Measurements from ENCODE around the gene TRAK2.
"Not testable (repeated sequence)": the region's sequence is repeated elsewhere in the genome, so short reads cannot be mapped to it uniquely, and the experiment has no call there.

TRAK2 gene

DNA sequence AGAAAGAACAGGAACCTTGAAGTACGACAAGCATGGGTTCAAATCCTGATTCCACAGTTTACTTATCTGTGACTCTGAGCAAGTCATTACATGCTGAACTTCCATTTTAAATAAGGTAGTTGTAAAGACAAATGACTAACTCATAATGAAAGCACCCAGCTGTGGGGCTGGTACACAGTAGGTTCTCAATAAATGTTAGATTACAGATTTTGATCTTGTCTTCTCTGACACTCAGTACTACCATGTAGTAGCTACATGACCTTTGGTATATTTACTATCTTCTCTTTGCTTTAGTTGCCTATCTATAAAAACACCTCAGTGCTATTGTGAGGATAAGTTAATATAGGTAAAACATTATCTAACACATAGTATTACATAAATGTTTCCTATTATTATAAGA lies 3.2 kb downstream of the TRAK2 start:
- no peak for DNase-seq

DNA sequence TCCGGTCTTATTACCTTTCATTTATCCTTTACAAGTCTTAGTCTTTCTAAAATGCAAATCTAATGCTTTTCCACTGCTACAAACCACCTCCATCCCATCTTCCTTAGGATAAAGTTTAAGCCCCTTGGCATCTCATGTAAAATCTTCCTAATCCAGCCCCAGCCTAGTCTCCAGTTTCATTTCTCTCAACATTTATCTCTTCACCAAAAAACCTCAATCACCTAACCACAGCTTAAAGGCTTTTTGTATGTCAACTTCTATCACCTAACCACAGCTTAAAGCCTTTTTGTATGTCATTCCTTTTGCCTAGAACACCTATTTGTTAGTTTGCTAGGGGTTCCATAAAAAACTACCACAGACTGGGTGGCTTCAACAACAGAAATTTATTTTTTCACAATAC lies 4.2 kb downstream of the TRAK2 start:
- DNase-seq: no peak

DNA sequence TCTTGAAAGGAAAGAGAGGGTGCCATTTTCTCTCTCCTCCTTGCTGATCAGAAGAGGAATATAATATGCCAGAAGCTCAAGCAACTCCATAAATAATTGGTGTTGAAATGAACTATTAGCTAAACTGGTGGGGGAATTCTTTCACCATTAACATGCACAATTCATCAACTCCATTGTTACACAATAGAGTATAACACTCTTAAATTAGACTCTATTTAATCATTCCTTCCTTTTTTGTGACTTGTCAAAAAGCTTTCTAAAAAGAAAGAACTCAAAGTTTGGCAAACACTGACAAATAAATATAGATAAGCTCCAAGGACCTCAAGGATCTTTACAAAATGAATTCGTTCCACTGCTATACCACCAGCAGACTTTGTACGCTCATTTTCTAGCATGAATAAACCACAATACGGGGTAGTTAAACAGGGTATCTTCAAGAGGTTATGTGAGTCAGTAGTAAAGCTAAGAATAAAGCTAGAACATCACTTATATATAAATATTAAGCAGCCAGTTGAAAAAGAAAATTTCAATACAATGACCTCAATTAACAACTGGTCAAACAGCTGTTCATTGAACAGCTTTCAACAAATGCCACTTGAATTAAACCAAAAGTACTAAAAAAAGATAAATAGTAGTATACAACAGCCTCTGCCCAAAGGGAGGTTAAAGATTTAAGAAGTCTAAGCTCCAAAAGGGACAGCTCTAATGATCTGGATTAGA lies 6.4 kb downstream of the TRAK2 start:
- DNase-seq: no peak

DNA sequence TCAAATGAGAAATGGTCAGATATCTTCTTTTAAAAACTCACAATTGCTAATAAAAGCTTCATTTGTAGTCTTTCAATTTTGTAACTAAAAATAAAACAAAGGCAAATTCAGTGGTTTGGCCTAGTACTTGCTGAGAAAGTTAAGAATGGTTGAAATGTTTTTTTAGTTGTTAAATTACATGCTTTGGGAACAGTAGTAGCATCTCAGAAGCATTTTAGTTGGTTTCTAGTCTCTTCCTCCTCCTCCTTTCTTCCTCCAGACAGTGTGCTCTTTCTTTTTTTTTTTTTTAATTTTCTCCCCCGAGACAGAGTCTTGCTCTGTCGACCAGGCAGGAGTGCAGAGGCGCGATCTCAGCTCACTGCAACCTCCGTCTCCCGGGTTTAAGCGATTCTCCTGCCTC lies 9.8 kb downstream of the TRAK2 start:
- DNase-seq: no peak

DNA sequence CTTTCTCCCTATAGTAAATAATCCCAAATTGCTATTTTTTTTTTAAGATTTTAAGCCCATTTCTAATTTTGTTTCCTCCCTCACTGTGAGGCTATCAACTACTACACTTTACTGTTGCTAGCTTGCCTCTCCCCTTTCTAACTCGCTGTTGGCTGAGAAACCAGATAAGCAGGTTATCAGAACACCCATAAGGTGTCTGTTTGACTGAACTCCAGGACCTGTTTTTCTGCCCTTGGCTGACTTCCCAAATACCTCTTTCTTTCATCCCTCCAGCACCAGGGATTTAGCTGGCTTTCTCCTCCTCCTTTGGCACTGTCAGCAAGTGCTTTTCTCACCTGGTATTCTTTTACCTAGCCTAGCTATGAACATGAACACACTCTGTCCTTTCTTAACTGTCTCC lies 11.1 kb downstream of the TRAK2 start:
- DNase-seq: no peak

DNA sequence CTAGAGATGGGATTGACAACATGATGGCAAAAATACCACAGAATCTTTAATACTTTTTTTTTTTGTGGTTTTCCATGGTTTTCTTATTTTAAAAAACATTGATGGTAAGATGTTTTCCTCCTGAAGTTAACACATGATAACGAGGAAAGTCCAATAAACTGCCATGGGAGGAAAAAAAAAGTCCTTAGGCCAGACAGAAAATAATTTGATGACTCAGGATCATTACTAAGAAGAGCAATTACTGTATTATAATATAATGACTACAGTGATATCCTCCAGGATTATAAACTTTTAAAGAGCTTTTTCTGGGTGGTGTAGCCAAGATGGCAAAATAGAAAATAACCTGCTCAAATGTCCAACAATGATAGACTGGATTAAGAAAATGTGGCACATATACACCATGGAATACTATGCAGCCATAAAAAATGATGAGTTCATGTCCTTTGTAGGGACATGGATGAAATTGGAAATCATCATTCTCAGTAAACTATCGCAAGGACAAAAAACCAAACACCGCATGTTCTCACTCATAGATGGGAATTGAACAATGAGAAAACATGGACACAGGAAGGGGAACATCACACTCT lies 11.8 kb downstream of the TRAK2 start:
- DNase-seq: not testable (repeated sequence)

DNA sequence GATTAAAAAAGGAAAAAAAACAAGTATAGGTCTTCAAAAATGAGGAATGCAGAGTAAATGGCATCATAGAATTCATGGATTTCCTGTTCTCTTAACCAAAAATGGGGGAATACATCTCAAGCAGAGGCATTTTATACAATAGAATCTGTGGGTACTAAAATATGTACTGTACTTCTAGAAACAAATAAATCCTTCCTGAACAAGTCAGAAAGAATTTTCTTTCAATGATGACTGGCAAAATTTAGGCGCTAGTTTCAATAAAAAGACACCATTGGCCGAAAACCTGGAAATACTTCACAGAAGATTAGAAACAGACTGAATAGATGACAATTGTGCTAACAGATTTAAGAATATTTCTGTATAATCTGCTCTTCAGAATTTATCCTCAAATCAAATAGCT lies 15.1 kb downstream of the TRAK2 start:
- DNase-seq: no peak

DNA sequence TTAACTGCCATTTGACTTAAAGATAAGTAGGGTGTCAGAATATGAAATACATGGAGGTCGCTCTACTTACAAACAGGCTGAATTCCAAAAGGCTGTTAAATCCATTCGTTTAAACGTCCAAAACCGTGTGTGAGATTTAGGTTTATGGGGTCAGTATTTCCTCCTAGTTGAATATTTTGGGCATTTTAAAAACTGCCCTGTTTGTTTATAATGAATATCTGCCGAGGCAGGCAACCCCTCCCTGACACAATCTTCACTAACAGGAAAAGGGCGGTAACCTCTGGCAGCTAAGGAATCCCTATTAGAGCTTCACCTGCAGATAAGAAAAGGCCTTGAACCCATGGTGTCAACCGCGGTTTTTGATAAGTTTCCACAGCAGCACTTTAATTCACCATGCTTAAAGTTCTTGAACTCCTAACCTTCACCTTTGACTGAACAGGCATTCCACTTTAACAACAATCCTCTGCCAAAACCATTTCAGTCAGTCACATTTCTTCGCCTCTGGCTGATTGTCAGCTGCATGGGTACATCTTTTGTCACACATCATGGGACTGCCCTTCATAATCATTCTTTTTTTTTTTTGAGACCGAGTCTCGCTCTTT lies 17.8 kb downstream of the TRAK2 start:
- DNase-seq: no peak

DNA sequence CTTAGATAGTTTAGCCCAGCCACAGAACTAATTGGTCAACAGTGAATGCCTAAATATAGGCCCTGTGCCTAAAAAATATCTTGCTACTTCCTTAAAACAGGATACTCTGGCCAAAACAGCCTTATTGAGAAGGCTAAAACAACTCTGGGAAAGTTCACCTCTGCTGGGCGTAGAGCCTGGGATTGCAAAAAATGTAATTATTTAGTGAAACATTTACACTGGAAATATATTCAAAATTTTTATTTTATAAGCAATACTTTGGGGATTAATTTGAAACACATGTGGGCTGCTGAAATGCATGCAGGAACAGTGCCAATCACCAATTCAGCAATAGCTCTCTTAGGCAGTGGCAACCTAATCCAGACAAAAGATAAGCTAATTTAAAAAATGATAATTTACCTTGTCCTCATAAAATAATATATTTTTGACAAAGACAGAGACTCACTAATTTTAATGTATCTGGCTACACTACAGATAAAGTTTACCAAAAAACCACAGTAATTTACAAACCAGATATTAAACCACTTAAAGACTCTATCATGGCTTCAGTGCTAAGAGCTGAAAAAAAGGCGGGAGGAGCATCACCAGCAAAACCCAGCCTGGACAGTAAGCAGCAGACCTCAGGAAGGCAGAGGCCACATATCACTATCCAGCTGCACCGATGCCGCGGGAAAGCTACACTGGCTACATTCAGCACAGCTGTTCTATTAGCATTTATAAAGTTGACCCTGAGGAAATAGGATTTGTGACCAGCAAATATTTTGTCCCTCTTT lies 18.5 kb downstream of the TRAK2 start:
- DNase-seq: no peak

DNA sequence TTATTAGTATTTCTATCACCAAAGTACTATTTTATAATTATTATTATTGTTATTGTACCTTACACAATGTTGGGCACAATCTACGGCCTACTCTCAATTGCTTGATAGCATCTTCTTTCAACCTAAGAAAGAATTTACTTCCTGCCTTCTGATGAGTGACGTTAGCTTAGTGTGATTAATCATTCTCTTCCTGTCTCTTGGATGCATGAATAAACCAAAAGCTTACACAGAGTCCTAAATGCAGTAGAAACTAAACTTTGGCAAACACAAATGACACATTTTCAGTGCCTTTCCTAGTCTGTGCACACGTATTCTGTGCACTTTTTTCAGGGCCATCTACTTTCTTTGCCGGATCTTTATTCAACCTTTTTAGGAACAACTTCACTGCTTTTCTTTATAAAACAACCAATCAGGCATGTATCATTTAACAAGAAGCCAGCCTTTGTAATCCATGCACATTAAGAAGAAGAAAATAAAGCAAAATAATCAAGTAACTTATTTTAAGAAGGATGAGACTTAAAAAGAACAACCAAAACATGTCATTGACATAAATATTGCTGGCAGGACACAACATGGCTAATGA lies 19.1 kb downstream of the TRAK2 start:
- no peak for DNase-seq

DNA sequence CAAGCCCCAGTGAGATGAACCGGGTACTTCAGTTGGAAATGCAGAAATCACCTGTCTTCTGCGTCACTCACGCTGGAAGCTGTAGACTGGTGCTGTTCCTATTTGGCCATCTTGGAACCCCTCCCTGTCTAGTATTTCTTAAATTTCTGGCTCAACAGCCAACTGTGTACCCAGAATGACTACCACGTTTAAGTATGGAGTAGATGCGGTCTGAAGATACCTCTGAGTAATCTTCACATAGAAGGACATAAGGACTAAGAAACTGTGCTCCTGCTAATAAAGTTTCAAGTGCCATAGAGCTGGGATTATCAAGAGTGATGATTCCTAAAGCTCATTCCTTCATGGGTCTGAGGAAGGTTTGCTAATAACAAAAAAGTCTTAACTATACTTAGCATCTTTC lies 20.4 kb downstream of the TRAK2 start:
- DNase-seq: no peak

DNA sequence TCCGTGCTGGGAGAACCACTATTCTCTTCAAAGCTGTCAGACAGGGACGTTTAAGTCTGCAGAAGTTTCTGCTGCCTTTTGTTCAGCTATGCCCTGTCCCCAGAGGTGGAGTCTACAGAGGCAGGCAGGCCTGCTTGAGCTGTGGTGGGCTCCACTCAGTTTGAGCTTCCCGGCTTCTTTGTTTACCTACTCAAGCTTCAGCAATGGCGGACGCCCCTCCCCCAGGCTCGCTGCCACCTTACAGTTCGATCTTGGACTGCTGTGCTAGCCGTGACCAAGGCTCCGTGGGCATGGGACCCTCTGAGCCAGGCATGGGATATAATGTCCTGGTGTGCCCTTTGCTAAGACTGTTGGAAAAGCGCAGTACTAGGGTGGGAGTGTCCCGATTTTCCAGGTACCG lies 20.9 kb downstream of the TRAK2 start:
- DNase-seq: not testable (repeated sequence)

DNA sequence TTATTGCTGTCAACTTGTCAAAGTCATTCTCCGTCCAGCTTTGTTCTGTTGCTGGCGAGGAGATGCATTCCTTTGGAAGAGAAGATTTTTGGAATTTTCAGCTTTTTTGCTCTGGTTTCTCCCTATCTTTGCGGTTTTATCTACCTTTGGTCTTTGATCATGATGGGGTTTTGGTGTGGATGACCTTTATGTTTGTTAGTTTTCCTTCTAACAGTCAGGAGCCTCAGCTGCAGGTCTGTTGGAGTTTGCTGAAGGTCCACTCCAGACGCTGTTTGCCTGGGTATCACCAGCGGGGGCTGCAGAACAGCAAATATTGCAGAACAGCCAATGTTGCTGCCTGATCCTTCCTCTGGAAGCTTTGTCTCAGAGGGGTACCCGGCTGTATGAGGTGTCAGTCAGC lies 21.4 kb downstream of the TRAK2 start:
- not testable (repeated sequence) for DNase-seq

DNA sequence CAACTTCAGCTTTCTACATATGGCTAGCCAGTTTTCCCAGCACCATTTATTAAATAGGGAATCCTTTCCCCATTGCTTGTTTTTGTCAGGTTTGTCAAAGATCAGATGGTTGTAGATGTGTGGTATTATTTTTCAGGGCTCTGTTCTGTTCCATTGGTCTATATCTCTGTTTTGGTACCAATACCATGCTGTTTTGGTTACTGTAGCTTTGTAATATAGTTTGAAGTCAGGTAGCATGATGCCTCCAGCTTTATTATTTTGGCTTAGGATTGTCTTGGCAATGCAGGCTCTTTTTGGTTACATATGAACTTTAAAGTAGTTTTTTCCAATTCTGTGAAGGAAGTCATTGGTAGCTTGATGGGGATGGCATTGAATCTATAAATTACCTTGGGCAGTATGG lies 22.9 kb downstream of the TRAK2 start:
- not testable (repeated sequence) for DNase-seq

DNA sequence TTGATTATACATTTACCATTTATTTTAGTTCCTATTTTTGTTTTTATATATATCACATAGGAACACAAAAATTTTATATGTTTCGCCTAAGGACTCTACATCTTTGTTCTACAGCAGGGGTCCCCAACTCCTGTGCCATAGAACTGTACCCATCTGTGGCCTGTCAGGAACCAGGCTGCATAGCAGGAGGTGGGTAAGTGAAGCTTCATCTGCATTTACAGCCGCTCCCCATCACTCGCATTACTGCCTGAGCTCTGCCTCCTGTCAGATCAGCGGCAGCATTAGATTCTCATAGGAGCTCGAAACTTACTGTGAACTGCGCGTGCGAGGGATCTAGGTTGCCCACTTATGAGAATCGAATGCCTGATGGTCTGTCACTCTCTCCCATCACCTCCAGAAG lies 25.3 kb downstream of the TRAK2 start:
- no peak for DNase-seq

DNA sequence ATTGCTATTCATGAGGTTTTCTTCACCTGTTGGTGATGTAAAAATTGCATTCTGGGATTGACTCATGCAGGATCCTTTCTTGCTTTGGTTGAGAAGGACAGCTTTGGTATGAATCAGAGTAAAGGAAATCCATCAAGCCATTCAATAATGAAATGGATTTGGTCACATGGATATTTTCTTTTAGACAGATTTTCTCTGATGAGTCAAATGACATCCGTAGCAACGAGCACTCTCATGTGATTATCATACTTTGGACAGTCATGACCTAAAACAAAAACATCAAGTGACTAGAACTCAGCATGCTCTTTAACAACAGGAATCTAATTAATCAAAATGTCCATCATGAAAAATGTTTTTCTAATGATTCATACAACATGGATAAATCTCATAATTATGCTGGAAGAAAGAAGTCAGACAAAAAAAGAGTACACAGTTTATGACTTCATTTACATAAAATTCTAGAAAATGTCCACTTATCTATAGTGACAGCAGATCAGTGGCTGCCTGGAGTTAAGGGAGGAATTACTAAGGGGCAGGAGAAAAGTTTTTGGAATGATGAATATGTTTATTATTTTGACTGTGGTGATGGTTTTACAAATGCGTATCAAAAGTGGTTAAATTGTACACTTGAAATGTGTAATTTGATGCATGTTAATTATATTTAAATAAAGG lies 30.7 kb downstream of the TRAK2 start:
- no peak for DNase-seq

DNA sequence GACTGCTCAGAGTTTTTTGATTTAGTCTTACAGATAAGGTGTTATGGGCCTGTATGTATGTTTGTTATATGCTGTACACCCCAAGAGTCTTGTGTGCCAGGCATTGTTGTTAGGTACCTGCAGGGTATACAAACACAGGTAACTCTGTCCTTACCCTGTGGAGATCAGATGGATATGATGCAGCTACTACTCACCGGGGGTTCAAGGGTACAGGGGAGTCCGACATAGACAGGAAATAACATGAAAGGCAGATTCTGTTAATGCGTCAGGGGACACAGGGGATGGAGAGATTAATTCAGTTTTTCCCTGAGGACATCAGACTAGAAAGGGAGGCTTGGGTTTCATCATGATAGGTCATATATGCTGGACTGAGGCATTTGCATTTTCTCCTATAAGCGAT lies 31.3 kb downstream of the TRAK2 start:
- DNase-seq: no peak

DNA sequence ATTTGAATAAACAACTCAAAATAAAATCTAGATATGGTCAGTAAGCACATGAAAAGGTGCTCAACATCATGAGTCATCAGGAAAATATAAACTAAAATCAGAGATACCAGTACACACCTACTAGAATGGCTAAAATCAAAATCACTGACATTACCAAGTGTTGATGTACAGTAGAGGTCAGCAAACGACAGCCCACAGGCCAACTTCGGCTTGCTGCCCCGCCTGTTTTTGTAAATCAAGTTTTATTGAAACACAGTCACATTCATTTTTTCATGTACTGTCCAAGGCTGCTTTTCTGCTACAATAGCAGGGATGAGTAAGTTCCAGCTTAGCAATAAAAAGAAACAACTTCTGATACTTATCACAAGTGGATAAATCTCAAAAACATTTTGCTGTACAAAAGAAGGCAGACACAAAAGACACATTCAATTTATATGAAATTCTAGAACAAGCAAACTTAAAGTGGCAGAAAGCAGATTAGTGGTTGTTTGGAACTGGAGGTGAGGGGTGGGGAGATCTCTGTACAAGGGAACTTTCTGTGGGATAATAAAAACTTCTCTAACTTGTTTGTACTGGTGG lies 32.1 kb downstream of the TRAK2 start:
- no peak for DNase-seq

DNA sequence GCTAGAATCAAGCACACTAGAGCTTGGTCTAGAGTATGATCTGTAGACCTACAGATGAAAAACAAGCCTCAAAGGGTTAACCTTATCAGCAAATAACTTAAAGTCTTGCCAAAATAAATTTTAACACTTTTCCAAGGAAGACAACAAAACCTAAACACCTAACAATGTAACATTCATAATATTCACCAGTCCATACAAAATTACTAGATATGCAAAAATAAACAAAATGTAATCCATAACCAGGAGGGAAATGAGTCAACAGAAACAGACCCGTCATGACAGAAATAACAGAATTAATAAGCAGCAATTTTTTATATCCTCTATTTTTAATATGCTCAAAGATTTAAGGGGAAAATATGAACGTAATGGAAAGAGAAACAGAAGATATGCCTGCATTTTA lies 36.1 kb downstream of the TRAK2 start:
- DNase-seq: no peak

DNA sequence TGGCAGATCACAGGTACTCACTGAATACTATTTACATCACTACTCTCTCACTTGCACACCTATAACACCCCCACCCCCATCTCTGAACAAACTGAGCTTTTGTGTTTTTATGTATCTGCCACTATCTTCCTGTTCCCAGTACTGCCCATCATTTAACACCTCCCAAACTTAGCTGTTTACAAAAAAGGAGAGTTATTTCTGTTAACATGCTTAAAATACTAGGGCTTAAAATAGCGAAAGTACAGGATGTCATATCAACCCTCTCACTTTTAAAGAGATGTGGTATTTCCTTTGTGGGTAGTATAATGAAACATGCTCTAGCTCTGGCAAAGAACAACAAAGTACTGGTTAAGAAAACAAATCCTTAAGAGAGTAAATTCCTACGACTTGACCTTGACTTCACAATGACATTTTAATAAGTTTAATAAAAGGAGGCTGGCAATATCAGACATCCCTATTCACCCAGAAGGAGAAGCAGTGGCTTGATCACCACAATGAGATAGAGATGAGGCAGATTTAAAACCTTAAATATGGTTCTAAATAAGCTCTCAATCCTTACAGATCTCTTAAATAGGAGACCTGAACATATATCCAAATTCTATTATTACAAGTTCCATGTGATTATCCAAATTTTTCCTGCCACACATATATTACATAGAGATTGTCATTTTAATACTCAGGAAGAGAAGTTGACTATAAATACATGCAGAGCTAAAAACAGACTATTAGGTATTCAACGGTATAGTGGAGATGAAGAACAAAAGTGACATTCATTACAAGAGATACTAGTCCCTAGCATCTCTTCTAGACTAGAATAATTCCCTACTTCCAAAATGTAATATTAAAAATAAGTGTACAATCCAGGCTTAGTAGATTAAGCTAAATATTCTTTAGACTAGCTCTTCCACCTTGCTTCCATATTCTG lies 36.9 kb downstream of the TRAK2 start:
- no peak for DNase-seq

DNA sequence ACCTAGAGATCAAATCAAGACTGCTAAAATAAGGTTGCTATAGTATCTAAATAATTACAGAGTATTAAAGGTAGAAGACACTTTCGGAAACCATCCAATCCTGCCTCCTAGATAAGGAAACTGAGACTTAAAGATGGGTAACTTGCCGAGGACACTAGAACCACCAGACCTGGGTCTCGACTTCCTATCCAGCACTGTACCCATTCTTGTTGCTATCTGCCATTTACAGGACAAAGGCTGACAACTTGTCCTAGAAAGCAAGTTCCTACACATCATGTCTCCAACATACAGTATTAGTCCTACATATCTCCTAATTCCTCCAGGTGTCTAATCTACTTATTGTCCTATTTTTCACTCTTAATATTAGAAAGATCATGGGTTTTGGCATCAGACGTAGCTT lies 37.7 kb downstream of the TRAK2 start:
- no peak for DNase-seq
